Thymus (tissue), 11 donors: ENCODE measurements around the gene NDE1. TPM values are rescaled to one million over a fixed set of nuclear protein-coding genes. Genes with fewer than 3 reads are reported as not detected.

Source experiments
- DNase-seq, 9 donors: peaks; one replicate each; pipeline ENCODE4 v3.0.0-alpha.2; 2013; ENCODE audit warnings: low spot score in 9 of 9, low read depth in 6 of 9, missing footprints in 1 of 9
- H3K27ac ChIP-seq, 2 donors: one replicate each; pipeline ENCODE4 v1.5.1; 2013; ENCODE audit warnings: control low read depth in 1 of 2, low read depth in 1 of 2, low read length in 1 of 2, mild to moderate bottlenecking in 1 of 2, moderate library complexity in 1 of 2
- H3K27me3 ChIP-seq, 2 donors: one replicate each; pipeline ENCODE4 v1.5.1; 2013; ENCODE audit warnings: low read length in 1 of 2; ENCODE audit not compliant: control insufficient read depth in 2 of 2, insufficient read depth in 1 of 2
- H3K36me3 ChIP-seq, 2 donors: one replicate each; pipeline ENCODE4 v1.5.1; 2013; ENCODE audit warnings: low read length in 1 of 2, mild to moderate bottlenecking in 1 of 2, moderate library complexity in 1 of 2; ENCODE audit not compliant: control insufficient read depth in 2 of 2, insufficient read depth in 2 of 2
- H3K4me1 ChIP-seq, 2 donors: one replicate each; pipeline ENCODE4 v1.5.1; 2013; ENCODE audit warnings: low read length in 2 of 2; ENCODE audit not compliant: control insufficient read depth in 2 of 2, insufficient read depth in 2 of 2
- H3K4me3 ChIP-seq, 2 donors: one replicate each; pipeline ENCODE4 v1.5.1; 2013; ENCODE audit warnings: low read length in 2 of 2, control low read depth in 1 of 2, mild to moderate bottlenecking in 1 of 2
- H3K9me3 ChIP-seq, 2 donors: one replicate each; pipeline ENCODE4 v1.5.1; 2013; ENCODE audit warnings: low read length in 1 of 2, mild to moderate bottlenecking in 1 of 2; ENCODE audit not compliant: control insufficient read depth in 2 of 2, insufficient read depth in 1 of 2
- WGBS: extraction: QIAGEN DNeasy Blood & Tissue Kit; methylation state at CpG from one replicate; pipeline ENCODE4 v1.1.7; 2013; 5-methylcytosine and 5-hydroxymethylcytosine counted together
- polyA plus RNA-seq: library from polyadenylated mRNA; stranded (reverse); fragments of 200-250 nt; gene quantifications from one replicate; pipeline ENCODE4 v1.2.3, GENCODE V29; 2013
- total RNA-seq: library from RNA; stranded (reverse); fragments of 120-200 nt; gene quantifications from one replicate; pipeline ENCODE4 v1.2.4, GENCODE V29; 2013
- donor health status: healthy.

Gene NDE1
- total and polyA plus RNA-seq, 2 donors = 25.1 to 33.3 TPM

- H3K4me1 ChIP-seq = no peaks in the 10 kb centered on the region
- H3K27ac ChIP-seq = no peak overlapping the region
- no peaks in the 10 kb centered on the region for H3K27me3 ChIP-seq
- H3K36me3 ChIP-seq = no peaks in the 10 kb centered on the region
- no peaks in the 10 kb centered on the region for H3K9me3 ChIP-seq
- 91% methylated on average over 23 of the region's 23 CpGs for WGBS
- no peak overlapping the region for H3K4me3 ChIP-seq
- peak in 3 of 9 donors; percentile 17 to 46 (median 28) for DNase-seq
Observed at GRCh38 chr16:15757630-15758251, 107.7 kb downstream of the NDE1 start.

- DNase-seq = no peak
- H3K36me3 ChIP-seq = no peaks in the 10 kb centered on the region
- 98% methylated on average over 4 of the region's 4 CpGs for WGBS
- no peaks in the 10 kb centered on the region for H3K27me3 ChIP-seq
- H3K9me3 ChIP-seq = no peaks in the 10 kb centered on the region
- H3K4me1 ChIP-seq = no peaks in the 10 kb centered on the region
- no peak overlapping the region for H3K27ac ChIP-seq
- no peak overlapping the region for H3K4me3 ChIP-seq
Observed at GRCh38 chr16:15759070-15759469, 109.0 kb downstream of the NDE1 start.

GRCh38 chr16:15760129-15760528 lies 110.1 kb downstream of the NDE1 start:
- no peaks in the 10 kb centered on the region for H3K4me1 ChIP-seq
- 97% methylated on average over 1 of the region's 1 CpG for WGBS

GRCh38 chr16:15764112-15764511 lies 114.1 kb downstream of the NDE1 start:
- H3K36me3 ChIP-seq = no peaks in the 10 kb centered on the region
- H3K27me3 ChIP-seq = no peaks in the 10 kb centered on the region
- no peak overlapping the region for H3K27ac ChIP-seq
- no peak for DNase-seq
- H3K9me3 ChIP-seq = peaks cover 0 to 3% of the 10 kb centered on the region in 2 donors
- H3K4me3 ChIP-seq = no peak overlapping the region
- no peaks in the 10 kb centered on the region for H3K4me1 ChIP-seq
- 91% methylated on average over 2 of the region's 2 CpGs for WGBS

More at GRCh38 chr16:15760129-15760528, 110.1 kb downstream of the NDE1 start:
- no peaks in the 10 kb centered on the region for H3K9me3 ChIP-seq
- H3K4me3 ChIP-seq = no peak overlapping the region
- no peaks in the 10 kb centered on the region for H3K27me3 ChIP-seq
- no peaks in the 10 kb centered on the region for H3K36me3 ChIP-seq
- no peak for DNase-seq
- H3K27ac ChIP-seq = no peak overlapping the region

GRCh38 chr16:15765116-15765515 lies 115.1 kb downstream of the NDE1 start:
- H3K4me3 ChIP-seq = no peak overlapping the region
- H3K27me3 ChIP-seq = no peaks in the 10 kb centered on the region
- DNase-seq = no peak
- H3K4me1 ChIP-seq = no peaks in the 10 kb centered on the region
- WGBS = 98% methylated on average over 4 of the region's 4 CpGs
- H3K36me3 ChIP-seq = no peaks in the 10 kb centered on the region
- peaks cover 0 to 3% of the 10 kb centered on the region in 2 donors for H3K9me3 ChIP-seq
- no peak overlapping the region for H3K27ac ChIP-seq

- no peak overlapping the region for H3K27ac ChIP-seq
Observed at GRCh38 chr16:15765880-15766279, 115.8 kb downstream of the NDE1 start.

GRCh38 chr16:15766918-15767317 lies 116.9 kb downstream of the NDE1 start:
- no peaks in the 10 kb centered on the region for H3K4me1 ChIP-seq
- H3K27me3 ChIP-seq = no peaks in the 10 kb centered on the region
- H3K27ac ChIP-seq = no peak overlapping the region
- no peak for DNase-seq
- 97% methylated on average over 5 of the region's 5 CpGs for WGBS
- peaks cover 0 to 3% of the 10 kb centered on the region in 2 donors for H3K9me3 ChIP-seq
- no peak overlapping the region for H3K4me3 ChIP-seq
- no peaks in the 10 kb centered on the region for H3K36me3 ChIP-seq

More at GRCh38 chr16:15765880-15766279, 115.8 kb downstream of the NDE1 start:
- H3K27me3 ChIP-seq = no peaks in the 10 kb centered on the region
- 68% methylated on average over 3 of the region's 3 CpGs for WGBS
- H3K9me3 ChIP-seq = peaks cover 0 to 3% of the 10 kb centered on the region in 2 donors
- no peaks in the 10 kb centered on the region for H3K36me3 ChIP-seq
- DNase-seq = peak in 5 of 9 donors; percentile 11 to 53 (median 32)
- H3K4me1 ChIP-seq = no peaks in the 10 kb centered on the region
- H3K4me3 ChIP-seq = no peak overlapping the region

GRCh38 chr16:15768201-15768600 lies 118.2 kb downstream of the NDE1 start:
- over 99% methylated on average over 4 of the region's 4 CpGs for WGBS
- no peaks in the 10 kb centered on the region for H3K27me3 ChIP-seq
- H3K4me1 ChIP-seq = no peaks in the 10 kb centered on the region
- no peak overlapping the region for H3K4me3 ChIP-seq
- no peak overlapping the region for H3K27ac ChIP-seq
- no peak for DNase-seq
- no peaks in the 10 kb centered on the region for H3K36me3 ChIP-seq
- peaks cover 0 to 3% of the 10 kb centered on the region in 2 donors for H3K9me3 ChIP-seq

GRCh38 chr16:15769239-15769638 lies 119.2 kb downstream of the NDE1 start:
- H3K27ac ChIP-seq = no peak overlapping the region
- H3K27me3 ChIP-seq = no peaks in the 10 kb centered on the region
- H3K9me3 ChIP-seq = peaks cover 0 to 3% of the 10 kb centered on the region in 2 donors
- no peaks in the 10 kb centered on the region for H3K36me3 ChIP-seq
- no peaks in the 10 kb centered on the region for H3K4me1 ChIP-seq
- no peak for DNase-seq
- 93% methylated on average over 8 of the region's 8 CpGs for WGBS
- H3K4me3 ChIP-seq = no peak overlapping the region
